Epidermal melanocyte (primary cell): ENCODE measurements around the gene FBXL13.
"Not testable (repeated sequence)": the region's sequence is repeated elsewhere in the genome, so short reads cannot be mapped to it uniquely, and the experiment has no call there.

Source experiments
- DNase-seq: peaks from one replicate; pipeline ENCODE4 v3.0.0; 2011; ENCODE audit warnings: low spot score; ENCODE audit not compliant: insufficient read length

FBXL13 gene

GRCh38 chr7:102821994-102822747 lies 252.4 kb downstream of the FBXL13 start:
- no peak for DNase-seq

GRCh38 chr7:102819151-102819550 lies 255.4 kb downstream of the FBXL13 start:
- no peak for DNase-seq

- DNase-seq: no peak
These were observed 256.7 kb downstream of the FBXL13 start for GRCh38 chr7:102817616-102818573.

GRCh38 chr7:102814025-102814471 lies 260.5 kb downstream of the FBXL13 start:
- DNase-seq: no peak

- DNase-seq: no peak
These were observed 261.2 kb downstream of the FBXL13 start for GRCh38 chr7:102813191-102814024.

GRCh38 chr7:102811942-102812678 lies 262.5 kb downstream of the FBXL13 start:
- no peak for DNase-seq

- DNase-seq: no peak
These were observed 263.7 kb downstream of the FBXL13 start for GRCh38 chr7:102810916-102811315.

GRCh38 chr7:102806613-102807012 lies 268.0 kb downstream of the FBXL13 start:
- DNase-seq: no peak

- not testable (repeated sequence) for DNase-seq
These were observed 278.5 kb downstream of the FBXL13 start for GRCh38 chr7:102795987-102796595.

- not testable (repeated sequence) for DNase-seq
These were observed 280.0 kb downstream of the FBXL13 start for GRCh38 chr7:102794567-102794966.

GRCh38 chr7:102791831-102792230 lies 282.8 kb downstream of the FBXL13 start:
- not testable (repeated sequence) for DNase-seq

- DNase-seq: not testable (repeated sequence)
These were observed 283.2 kb downstream of the FBXL13 start for GRCh38 chr7:102791367-102791766.

- not testable (repeated sequence) for DNase-seq
These were observed 284.1 kb downstream of the FBXL13 start for GRCh38 chr7:102790364-102791100.

GRCh38 chr7:102788770-102789169 lies 285.8 kb downstream of the FBXL13 start:
- not testable (repeated sequence) for DNase-seq

GRCh38 chr7:102780926-102781325 lies 293.7 kb downstream of the FBXL13 start:
- not testable (repeated sequence) for DNase-seq

- DNase-seq: not testable (repeated sequence)
These were observed 295.9 kb downstream of the FBXL13 start for GRCh38 chr7:102778663-102779062.

- not testable (repeated sequence) for DNase-seq
These were observed 298.4 kb downstream of the FBXL13 start for GRCh38 chr7:102776217-102776616.

GRCh38 chr7:102770467-102770866 lies 304.1 kb downstream of the FBXL13 start:
- DNase-seq: not testable (repeated sequence)

GRCh38 chr7:102769657-102770192 lies 304.9 kb downstream of the FBXL13 start:
- not testable (repeated sequence) for DNase-seq
